HepG2 (cell line): Measurements from ENCODE around the gene ZNF276. TPM values are rescaled to one million over a fixed set of nuclear protein-coding genes. Genes with fewer than 3 reads are reported as not detected.
A peak's percentile ranks its signal among the peaks of the same experiment; 100 is the strongest.

Experiments
- ARHGAP35 ChIP-seq: sonication (generic); formaldehyde crosslinking; IDR thresholded peaks from 2 replicates; pipeline ENCODE4 v1.9.0; 2022; ENCODE audit warnings: mild to moderate bottlenecking, inconsistent platforms, moderate library complexity, missing genetic modification reagents, borderline replicate concordance
- ATF7 ChIP-seq, 2 experiments: fragments of 450-650 bp in 1 of 2; sonication (generic) in 1 of 2; formaldehyde crosslinking in 1 of 2; IDR thresholded peaks; 2 replicates each; pipeline versions ENCODE4 v1.4.0 to v1.6.1; 2016 to 2020; ENCODE audit warnings: antibody characterized with exemption in 1 of 2, mild to moderate bottlenecking in 1 of 2, missing genetic modification reagents in 1 of 2
- ETV6 ChIP-seq: sonication (generic); formaldehyde crosslinking; conservative IDR thresholded peaks from 2 replicates; pipeline ENCODE4 v1.4.0; 2020; ENCODE audit warnings: missing genetic modification reagents
- HNRNPLL ChIP-seq: fragments of 200-400 bp; formaldehyde crosslinking; IDR thresholded peaks from 2 replicates; pipeline ENCODE4 v1.6.1; 2017; ENCODE audit warnings: mild to moderate bottlenecking, low read depth, low read length; ENCODE audit not compliant: poor library complexity, severe bottlenecking
- MED1 ChIP-seq: sonication (generic); formaldehyde crosslinking; IDR thresholded peaks from 2 replicates; pipeline ENCODE4 v1.4.0; 2020; ENCODE audit warnings: missing genetic modification reagents
- POLR2AphosphoS2 ChIP-seq: IDR thresholded peaks from 2 replicates; pipeline ENCODE4 v1.6.1; 2011; ENCODE audit warnings: low read depth, low read length, improper control_type of control experiment
- RXRB ChIP-seq: IDR thresholded peaks from 2 replicates; pipeline ENCODE4 v1.6.1; 2016; ENCODE audit warnings: borderline replicate concordance, missing genetic modification reagents, missing compliant biosample characterization
- UBTF ChIP-seq: sonication (generic); formaldehyde crosslinking; IDR thresholded peaks from 2 replicates; pipeline ENCODE4 v1.4.0; 2020; ENCODE audit warnings: mild to moderate bottlenecking, missing genetic modification reagents
- ZBTB20 ChIP-seq: sonication (generic); formaldehyde crosslinking; IDR thresholded peaks from 2 replicates; pipeline ENCODE4 v1.8.1; 2023; ENCODE audit warnings: missing genetic modification reagents, low read depth, mild to moderate bottlenecking, borderline replicate concordance
- ZNF430 ChIP-seq: sonication (generic); formaldehyde crosslinking; IDR thresholded peaks from 2 replicates; pipeline ENCODE4 v1.9.0; 2021; ENCODE audit warnings: mild to moderate bottlenecking, missing genetic modification reagents
- ZNF552 ChIP-seq: sonication (generic); formaldehyde crosslinking; IDR thresholded peaks from 2 replicates; pipeline ENCODE4 v1.9.0; 2022; ENCODE audit warnings: missing genetic modification reagents, mild to moderate bottlenecking, borderline replicate concordance
- ZNF558 ChIP-seq: sonication (generic); formaldehyde crosslinking; IDR thresholded peaks from 2 replicates; pipeline ENCODE4 v1.9.0; 2022; ENCODE audit warnings: mild to moderate bottlenecking, missing genetic modification reagents, borderline replicate concordance
- polyA plus RNA-seq, 8 experiments: library from polyadenylated mRNA; depleted of rRNA in 3 of 8; stranded (reverse) in 7 of 8; unstranded in 1 of 8; fragments of >200 nt; fragmentation: Illumina TruSeq in 4 of 8; extraction: Trizol in 4 of 8; gene quantifications; 2 replicates each; pipeline versions ENCODE4 v1.2.1 to v1.2.3, GENCODE V29; 2011 to 2016; ENCODE audit warnings: low read depth in 4 of 8, missing spikeins in 1 of 8, mixed read lengths in 1 of 8; ENCODE audit not compliant: insufficient read depth in 1 of 8
- total RNA-seq, 5 experiments: library from RNA; depleted of rRNA; stranded (reverse); fragments of >200 nt; fragmentation: Illumina TruSeq; extraction: Trizol; gene quantifications; 2 replicates each; pipeline ENCODE4 v1.2.3, GENCODE V29; 2016; ENCODE audit warnings: low read depth in 1 of 5
- TF ChIP-seq, protein P1 (sequence below): sonication (generic); formaldehyde crosslinking; IDR thresholded peaks from 2 replicates; pipeline ENCODE4 v1.4.0; 2020; ENCODE audit warnings: missing genetic modification reagents, borderline replicate concordance
- TF ChIP-seq, protein P2 (sequence below): sonication (generic); formaldehyde crosslinking; IDR thresholded peaks from 2 replicates; pipeline ENCODE4 v1.4.0; 2020; ENCODE audit warnings: missing genetic modification reagents, borderline replicate concordance

ZNF276 gene
- total and polyA plus RNA-seq, 2 of the 13 experiments (the other 11 are each of a cell fraction or from before 2014, with no cell fraction given), result 17.7 to 18.0 TPM

GRCh38 chr16:89720813-89721545 is at the start of gene ZNF276, which contains the start of gene VPS9D1 (continued):
- TF ChIP-seq RXRB (CRISPR knock-in tag) (no peak; the same call in 1 of the 2 replicates), HNRNPLL (peak; percentile 77), ZNF552 (CRISPR knock-in tag) (peak; percentile 72; the same call in 1 of the 2 replicates), ARHGAP35 (CRISPR knock-in tag) (peak; percentile 49; the same call in 1 of the 2 replicates), ZBTB20 (CRISPR knock-in tag) (peak; percentile 68), POLR2AphosphoS2 (no peak), ATF7 (IDR thresholded peaks at IDR 0.05) (no peak), ATF7 (CRISPR knock-in tag; IDR thresholded peaks at IDR 0.05) (no peak; the same call in 1 of the 2 replicates), ZNF430 (peak; percentile 66), ZNF558 (CRISPR knock-in tag) (peak; percentile 41; the same call in 1 of the 2 replicates), MED1 (peak; percentile 87), ETV6 (peak; percentile 85), UBTF (CRISPR knock-in tag) (peak; percentile 97; the same call in 1 of the 2 replicates)
- TF ChIP-seq, protein P1, sequence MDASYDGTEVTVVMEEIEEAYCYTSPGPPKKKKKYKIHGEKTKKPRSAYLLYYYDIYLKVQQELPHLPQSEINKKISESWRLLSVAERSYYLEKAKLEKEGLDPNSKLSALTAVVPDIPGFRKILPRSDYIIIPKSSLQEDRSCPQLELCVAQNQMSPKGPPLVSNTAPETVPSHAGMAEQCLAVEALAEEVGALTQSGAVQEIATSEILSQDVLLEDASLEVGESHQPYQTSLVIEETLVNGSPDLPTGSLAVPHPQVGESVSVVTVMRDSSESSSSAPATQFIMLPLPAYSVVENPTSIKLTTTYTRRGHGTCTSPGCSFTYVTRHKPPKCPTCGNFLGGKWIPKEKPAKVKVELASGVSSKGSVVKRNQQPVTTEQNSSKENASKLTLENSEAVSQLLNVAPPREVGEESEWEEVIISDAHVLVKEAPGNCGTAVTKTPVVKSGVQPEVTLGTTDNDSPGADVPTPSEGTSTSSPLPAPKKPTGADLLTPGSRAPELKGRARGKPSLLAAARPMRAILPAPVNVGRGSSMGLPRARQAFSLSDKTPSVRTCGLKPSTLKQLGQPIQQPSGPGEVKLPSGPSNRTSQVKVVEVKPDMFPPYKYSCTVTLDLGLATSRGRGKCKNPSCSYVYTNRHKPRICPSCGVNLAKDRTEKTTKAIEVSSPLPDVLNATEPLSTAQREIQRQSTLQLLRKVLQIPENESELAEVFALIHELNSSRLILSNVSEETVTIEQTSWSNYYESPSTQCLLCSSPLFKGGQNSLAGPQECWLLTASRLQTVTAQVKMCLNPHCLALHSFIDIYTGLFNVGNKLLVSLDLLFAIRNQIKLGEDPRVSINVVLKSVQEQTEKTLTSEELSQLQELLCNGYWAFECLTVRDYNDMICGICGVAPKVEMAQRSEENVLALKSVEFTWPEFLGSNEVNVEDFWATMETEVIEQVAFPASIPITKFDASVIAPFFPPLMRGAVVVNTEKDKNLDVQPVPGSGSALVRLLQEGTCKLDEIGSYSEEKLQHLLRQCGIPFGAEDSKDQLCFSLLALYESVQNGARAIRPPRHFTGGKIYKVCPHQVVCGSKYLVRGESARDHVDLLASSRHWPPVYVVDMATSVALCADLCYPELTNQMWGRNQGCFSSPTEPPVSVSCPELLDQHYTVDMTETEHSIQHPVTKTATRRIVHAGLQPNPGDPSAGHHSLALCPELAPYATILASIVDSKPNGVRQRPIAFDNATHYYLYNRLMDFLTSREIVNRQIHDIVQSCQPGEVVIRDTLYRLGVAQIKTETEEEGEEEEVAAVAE, result no peak
- TF ChIP-seq, protein P2, sequence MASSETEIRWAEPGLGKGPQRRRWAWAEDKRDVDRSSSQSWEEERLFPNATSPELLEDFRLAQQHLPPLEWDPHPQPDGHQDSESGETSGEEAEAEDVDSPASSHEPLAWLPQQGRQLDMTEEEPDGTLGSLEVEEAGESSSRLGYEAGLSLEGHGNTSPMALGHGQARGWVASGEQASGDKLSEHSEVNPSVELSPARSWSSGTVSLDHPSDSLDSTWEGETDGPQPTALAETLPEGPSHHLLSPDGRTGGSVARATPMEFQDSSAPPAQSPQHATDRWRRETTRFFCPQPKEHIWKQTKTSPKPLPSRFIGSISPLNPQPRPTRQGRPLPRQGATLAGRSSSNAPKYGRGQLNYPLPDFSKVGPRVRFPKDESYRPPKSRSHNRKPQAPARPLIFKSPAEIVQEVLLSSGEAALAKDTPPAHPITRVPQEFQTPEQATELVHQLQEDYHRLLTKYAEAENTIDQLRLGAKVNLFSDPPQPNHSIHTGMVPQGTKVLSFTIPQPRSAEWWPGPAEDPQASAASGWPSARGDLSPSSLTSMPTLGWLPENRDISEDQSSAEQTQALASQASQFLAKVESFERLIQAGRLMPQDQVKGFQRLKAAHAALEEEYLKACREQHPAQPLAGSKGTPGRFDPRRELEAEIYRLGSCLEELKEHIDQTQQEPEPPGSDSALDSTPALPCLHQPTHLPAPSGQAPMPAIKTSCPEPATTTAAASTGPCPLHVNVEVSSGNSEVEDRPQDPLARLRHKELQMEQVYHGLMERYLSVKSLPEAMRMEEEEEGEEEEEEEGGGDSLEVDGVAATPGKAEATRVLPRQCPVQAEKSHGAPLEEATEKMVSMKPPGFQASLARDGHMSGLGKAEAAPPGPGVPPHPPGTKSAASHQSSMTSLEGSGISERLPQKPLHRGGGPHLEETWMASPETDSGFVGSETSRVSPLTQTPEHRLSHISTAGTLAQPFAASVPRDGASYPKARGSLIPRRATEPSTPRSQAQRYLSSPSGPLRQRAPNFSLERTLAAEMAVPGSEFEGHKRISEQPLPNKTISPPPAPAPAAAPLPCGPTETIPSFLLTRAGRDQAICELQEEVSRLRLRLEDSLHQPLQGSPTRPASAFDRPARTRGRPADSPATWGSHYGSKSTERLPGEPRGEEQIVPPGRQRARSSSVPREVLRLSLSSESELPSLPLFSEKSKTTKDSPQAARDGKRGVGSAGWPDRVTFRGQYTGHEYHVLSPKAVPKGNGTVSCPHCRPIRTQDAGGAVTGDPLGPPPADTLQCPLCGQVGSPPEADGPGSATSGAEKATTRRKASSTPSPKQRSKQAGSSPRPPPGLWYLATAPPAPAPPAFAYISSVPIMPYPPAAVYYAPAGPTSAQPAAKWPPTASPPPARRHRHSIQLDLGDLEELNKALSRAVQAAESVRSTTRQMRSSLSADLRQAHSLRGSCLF (CRISPR knock-in tag), result 0 out of 2 replicates have a peak, but pooled peaks have one; percentile 48
